ENCODE results near the gene DTNA.
"Not testable (repeated sequence)": the region's sequence is repeated elsewhere in the genome, so short reads cannot be mapped to it uniquely, and the experiment has no call there.

DTNA gene

GRCh38 chr18:34709750-34710441 is at the start of gene DTNA:
DTNA (plus strand) TSS chr18:34710298; CDS start chr18:34755977, 45,679 bp downstream.
- DNase-seq: peak; percentile 56

DNA sequence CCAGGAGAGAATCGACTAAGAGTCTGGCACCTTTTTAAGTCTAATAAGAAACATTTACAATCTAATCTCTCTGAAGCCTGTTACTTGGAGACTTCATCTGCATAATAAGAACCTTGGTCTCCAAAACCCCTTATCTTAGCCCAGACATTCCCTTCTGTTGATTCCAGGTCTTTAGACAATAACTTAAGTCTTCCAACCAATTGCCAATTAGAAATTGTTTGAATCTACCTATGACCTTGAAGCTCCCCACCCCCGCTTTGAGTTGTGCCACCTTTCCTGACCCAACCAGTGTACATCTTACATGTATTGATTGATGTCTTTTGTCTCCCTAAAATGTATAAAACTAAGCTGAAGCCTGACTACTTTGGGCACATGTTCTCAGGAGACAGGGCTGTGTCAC is 49.5 kb upstream of the DTNA start:
- DNase-seq: no peak

- DNase-seq: peak; percentile 53
Measured at GRCh38 chr18:34661464-34662087, 48.5 kb upstream of the DTNA start.

DNA sequence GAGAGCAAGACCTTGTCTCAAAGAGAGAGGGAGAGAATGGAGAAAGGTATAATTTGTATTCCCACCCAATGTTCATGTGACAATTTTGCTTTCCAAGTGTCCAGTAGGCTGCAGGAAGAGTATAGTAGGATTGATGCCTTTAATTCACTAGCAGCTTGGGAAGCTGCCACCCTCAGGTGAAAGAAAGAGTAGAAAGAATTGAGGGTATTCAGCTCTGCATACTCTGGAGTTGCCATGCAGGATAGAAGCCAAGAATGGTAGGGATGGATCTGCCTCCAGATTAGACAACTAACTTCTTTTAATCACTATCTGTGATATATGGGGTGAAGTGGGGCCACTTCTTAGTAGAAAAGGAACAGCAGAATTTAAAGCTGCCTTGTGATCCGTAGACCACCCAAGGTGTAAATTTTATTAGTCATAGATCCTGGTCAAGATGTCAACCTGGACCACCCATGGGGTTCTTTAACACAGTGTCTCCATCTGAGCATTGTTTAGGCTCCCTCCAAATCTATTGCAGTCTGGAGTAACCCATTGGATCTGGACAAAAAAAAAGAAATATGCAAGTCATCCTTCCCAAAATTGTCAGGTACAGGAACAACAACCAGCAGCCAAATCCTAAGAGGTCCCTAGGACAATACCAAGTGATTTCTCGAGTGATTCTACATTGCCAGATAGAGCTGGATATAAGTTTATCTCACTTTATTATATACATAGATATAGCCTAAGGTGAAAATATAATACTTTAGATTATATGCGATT is 33.1 kb upstream of the DTNA start:
- DNase-seq: no peak

- DNase-seq: not testable (repeated sequence)
Measured at GRCh38 chr18:34689750-34690149, 20.3 kb upstream of the DTNA start.

- DNase-seq: no peak
Measured at GRCh38 chr18:34691614-34692013, 18.5 kb upstream of the DTNA start.

DNA sequence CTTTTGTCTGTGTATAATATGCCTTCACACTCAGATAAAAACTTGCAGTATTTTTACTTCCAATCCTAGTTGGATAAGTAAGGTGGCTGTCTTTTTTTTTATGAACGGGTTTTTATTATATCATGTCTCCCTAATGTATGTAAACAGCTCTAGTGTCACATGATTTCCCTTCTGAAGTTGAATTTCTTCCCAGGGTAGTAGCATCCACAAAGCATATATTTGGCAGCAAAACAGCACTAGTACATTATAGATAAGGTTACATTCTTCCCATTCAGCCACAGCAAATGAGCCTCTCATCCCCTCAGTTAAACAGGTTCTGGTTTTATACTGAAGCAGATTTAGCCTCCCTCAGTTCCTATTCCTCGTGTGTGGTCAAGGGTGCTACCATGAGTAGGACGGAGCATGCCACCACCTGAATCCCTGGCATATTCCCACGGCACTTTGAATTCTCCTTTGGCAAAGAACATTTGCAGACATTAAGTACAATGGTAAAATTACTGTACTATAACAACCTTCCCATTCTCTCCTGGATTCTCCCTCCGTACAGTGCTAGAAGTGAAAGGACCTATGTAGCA is 15.4 kb upstream of the DTNA start:
- DNase-seq: peak; percentile 15

GRCh38 chr18:34695310-34695709 is 14.8 kb upstream of the DTNA start:
- DNase-seq: no peak

- no peak for DNase-seq
Measured at GRCh38 chr18:34696671-34697070, 13.4 kb upstream of the DTNA start.

DNA sequence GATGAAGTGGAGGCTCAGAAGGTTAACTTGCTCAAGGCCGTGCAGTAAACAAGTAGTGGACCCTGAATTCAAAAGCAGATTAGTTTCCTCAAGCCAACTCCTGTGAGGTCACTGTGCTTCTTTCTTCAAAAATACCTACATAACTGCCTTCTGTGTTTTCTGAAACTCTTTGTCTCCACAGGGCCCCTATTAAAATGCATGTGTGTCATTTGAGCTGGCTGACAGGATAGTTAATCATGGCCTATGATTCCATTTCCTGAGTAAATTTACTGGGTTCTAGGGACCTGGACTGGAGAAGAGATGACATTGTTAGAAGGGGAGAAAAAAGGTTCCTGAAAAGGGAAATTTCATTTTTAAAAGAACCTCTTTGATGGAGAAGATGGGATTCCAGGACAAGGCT is 12.9 kb upstream of the DTNA start:
- DNase-seq: peak; percentile 20

DNA sequence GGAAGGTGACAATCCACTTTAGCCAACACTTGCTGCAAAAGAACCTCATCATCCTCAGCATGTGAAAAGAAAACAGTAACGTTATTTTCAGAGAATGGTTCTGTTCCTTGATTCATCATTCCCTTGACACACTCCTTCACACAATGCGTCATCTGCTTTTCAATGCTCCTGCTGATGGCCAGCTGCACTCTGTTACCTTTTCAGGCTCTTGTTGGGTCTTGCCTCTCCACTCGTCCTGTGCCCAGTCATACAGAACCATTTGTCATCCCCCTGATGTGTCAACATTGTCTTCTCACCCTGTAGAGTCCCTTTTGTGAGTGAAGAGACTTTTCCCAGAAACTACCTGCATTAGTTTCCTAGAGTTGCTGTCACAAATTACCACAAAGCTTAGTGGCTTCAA is 12.2 kb upstream of the DTNA start:
- peak; percentile 61 for DNase-seq

GRCh38 chr18:34701911-34702310 is 8.2 kb upstream of the DTNA start:
- DNase-seq: no peak

DNA sequence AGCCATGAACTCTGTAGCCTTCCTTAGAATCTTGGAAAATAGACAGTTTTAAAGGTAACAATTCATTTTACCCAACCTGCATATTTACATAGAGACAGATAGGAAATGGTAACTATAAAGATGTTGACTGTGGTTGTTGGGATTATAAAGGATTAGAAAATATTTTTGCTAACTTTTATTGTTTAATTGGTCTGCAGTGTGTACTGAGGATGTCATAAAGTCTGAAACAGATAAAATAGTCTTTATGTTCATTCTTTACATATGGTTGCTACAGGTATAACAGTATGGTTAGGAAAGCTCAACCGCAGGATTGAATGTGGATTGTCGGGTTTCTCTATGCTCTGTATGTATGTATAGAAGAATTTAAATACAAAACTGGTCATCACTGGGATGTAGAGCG is 7.3 kb upstream of the DTNA start:
- DNase-seq: no peak

- no peak for DNase-seq
Measured at GRCh38 chr18:34704074-34704473, 6.0 kb upstream of the DTNA start.

DNA sequence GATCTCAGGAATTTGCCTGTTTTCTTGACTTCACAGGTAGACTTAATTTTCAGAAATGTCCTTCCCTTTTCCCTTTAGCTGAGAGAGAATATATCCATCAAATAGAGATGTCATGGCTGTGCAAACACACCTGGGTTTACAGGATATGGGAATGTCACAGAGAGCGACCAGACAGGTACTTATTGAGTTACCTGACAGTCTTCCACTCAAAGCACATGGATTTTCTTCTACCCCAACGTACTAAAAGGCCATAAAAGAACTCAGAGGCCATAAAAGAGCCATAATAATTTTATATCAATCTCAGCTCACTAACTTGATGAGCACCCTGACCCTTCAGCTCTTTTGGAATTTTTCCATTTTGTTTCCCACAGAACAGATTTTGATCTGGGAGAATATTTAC is 5.3 kb upstream of the DTNA start:
- DNase-seq: no peak

DNA sequence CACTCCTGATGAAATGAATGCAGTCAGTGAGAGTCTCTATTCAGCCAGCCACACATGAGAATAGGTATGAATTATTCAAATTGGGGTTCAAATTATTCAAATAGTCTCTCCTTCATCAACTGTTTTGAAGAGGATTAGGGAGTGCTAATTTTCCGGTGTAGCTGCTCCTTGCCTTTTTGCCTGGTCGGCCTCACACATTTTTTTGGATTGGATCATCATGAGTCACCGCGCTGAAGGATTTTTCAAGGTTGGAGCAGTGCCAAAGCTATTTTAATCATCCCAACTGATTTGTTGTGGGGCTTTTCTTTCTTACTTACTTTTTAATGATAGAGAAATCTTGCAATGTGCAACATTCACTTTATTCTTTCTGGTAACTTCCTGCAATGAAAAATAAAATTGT is 2.4 kb upstream of the DTNA start:
- peak; percentile 87 for DNase-seq

DNA sequence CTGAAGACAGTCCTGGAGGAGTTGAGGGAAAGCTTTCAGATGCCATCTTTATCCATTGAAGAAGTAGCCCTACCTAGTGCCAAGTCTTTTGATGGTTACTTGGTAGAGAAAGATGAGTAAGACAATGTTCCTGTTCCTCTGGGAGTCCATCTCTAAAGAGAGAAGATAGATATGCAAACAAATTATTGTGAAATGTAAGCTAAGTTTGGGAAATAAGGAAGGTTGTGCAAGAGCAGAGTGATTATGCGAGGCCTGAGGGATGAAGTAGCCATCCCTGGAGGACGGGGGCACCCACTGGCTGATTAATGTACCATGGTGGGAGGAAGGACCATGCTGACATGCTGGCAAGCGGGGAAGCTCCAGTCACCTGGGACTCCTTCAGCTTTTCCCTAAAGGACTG is 994 bp upstream of the DTNA start:
- DNase-seq: peak; percentile 16

DNA sequence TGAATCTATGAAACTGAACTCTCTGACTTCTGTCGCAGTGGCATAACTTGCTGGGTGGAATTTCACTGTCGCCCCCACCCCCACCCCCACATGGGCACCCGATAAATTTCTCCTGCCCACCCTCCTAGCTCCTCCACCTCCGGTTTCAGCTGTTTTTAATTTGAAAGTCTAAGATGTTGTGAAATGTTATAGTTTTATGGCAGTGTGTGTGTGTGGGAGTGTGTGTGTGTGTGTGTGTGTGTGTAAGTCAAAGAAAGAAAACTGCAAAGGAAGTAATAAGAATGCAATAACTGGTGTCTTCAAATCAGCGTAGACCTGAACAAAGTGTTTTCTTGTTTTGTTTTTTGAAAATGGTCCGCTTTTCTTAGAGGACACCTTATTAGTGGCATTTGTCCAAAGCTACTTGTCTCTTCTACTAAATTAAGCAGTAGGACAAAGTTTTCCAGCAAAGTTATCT is 388 bp downstream of the DTNA start:
- DNase-seq: no peak

DNA sequence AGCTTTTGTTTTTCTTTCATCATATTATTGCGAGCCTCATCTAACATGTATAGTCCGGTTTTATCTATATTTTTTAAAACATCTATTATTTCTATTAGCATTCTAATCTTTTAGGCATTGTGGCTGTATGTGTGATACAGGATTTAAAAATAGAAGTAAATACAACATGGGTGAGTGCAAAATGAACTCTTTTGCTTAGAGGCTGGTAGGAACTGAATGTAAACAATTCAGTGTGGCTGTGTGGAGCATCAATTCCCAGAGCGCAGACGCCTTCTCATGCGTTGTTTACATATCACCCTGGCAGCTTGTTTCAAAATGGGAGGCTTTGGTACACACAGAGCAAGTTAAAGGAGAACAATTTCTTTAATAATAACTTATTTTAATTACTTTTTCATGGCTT is 836 bp downstream of the DTNA start:
- DNase-seq: peak; percentile 84

DNA sequence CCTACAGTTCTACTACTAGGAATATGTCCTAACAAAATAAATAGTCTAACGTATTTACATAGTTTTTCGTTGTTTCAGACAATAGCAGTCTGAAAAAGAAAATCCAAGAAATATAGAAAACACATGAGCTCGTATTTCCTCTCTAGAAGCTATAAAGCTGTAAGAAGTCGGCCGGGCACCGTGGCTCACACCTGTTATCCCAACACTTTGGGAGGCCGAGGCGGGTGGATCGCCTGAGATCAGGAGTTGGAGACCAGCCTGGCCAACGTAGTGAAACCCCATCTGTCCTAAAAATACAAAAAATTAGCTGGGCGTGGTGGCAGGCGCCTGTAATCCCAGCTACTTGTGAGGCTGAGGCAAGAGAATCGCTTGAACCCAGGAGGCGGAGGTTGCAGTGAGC is 6.0 kb downstream of the DTNA start:
- DNase-seq: not testable (repeated sequence)

DNA sequence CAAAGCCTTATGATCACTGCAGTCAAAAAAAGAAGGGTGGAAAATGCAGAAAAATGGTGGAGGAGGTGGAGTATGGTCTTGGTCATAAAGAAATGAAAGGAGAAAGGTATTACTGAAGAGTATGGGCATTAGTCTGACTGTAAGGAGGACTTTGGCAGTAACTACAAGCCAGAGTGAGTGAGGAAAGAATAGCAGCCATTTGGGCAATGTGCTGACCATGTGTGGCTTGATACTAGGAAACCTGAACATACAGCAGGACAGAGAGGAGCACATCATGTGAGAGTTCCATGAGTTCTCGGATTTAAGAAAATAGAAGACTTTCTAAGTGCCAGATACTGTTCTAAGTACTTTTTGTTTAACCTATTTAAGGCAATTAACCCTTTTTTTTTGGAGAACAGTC is 8.5 kb downstream of the DTNA start:
- DNase-seq: no peak

DNA sequence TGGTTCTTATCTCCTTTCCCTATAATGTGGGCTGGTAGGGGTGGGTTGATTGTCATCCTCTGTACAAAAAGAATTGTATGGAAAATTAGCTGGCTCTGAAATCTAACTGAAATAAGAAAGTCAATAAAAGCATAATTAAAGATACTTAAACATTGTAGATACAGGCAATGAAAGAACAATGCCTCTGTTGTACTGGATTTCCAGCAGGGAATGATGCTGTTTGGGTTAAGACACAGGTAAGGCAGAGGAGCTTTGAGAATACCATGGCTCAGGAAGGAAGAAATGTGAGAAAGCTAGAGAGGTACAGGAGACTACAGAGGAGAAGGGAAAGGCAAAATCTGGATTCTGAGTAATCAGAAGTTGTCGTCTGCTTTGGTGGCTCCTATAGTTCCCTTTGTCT is 10.1 kb downstream of the DTNA start:
- DNase-seq: no peak

GRCh38 chr18:34723143-34723542 is 13.0 kb downstream of the DTNA start:
- DNase-seq: no peak

DNA sequence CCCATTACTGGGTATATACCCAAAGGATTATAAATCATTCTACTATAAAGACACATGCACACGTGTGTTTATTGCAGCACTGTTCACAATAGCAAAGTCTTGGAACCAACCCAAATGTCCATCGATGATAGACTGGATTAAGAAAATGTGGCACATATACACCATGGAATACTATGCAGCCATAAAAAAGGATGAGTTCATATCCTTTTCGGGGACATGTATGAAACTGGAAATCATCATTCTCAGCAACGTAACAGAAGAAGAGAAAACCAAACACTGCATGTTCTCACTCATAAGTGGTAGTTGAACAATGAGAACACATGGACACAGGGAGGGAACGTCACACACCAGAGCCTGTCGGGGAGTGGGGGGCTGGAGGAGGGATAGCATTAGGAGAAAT is 15.6 kb downstream of the DTNA start:
- DNase-seq: not testable (repeated sequence)

Data from NCI-H345 (cell line).